ENCODE measurements around the gene LAMA2. TPM values are rescaled to one million over a fixed set of nuclear protein-coding genes. Genes with fewer than 3 reads are reported as not detected.

The LAMA2 gene
- total RNA-seq, 1 experiment from 2014 or later = 4.2 TPM

DNA sequence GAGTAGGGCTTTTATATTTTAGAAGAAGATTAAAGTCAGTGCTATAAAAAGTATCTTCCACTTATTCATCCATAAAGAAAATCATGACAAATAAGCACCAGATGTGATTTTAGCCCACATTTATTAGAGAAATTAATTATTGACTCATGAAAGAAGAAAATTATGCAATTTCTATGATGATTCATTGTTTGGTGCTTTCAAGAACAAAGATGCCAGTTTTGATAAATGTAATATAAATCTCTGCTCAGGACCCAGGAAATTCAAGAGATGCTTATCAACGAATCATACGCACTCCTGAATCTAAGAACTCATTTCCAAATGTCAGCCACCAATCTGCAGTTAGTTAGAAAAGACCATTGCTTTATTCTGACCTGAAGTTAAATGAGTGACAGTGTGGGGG lies 615.6 kb downstream of the LAMA2 start:
- Histone ChIP-seq H3K4me1 (ENCODE audit: insufficient read depth, low read length) (peaks cover 6% of the 10 kb centered on the region; the same call in 1 of the 2 replicates), H4K8ac (replicated peaks; ENCODE audit: insufficient read length, low read depth, low read length) (no peak overlapping the region), H3T11ph (ENCODE audit: low read length) (no peak overlapping the region), H3K27ac (ENCODE audit: insufficient read length, low read depth, low read length) (no peak overlapping the region), H3K4me2 (ENCODE audit: insufficient read depth, insufficient read length, low read length) (no peak overlapping the region), H3K23ac (ENCODE audit: insufficient read length, low read depth, low read length) (no peak overlapping the region), H3K79me2 (ENCODE audit: insufficient read depth, low read length) (no peaks in the 10 kb centered on the region), H3K9ac (ENCODE audit: extremely low read depth, insufficient read length, low read length) (no peak overlapping the region), H2AK5ac (ENCODE audit: insufficient read length, low read length) (no peak overlapping the region), H2BK20ac (ENCODE audit: low read depth, low read length, poor library complexity, severe bottlenecking) (no peak overlapping the region), H3K79me1 (ENCODE audit: insufficient read depth, low read depth, low read length, poor library complexity, severe bottlenecking) (no peaks in the 10 kb centered on the region), H2BK5ac (ENCODE audit: insufficient read length, low read length) (no peak overlapping the region), H3K23me2 (ENCODE audit: insufficient read length, low read depth, low read length, poor library complexity, severe bottlenecking) (no peaks in the 10 kb centered on the region), H2BK120ac (ENCODE audit: low read depth, low read length, poor library complexity, severe bottlenecking) (no peak overlapping the region), H3K18ac (ENCODE audit: insufficient read length, low read depth, low read length) (no peak overlapping the region), H2BK12ac (ENCODE audit: insufficient read length, low read depth, low read length) (no peak overlapping the region), H4K91ac (ENCODE audit: insufficient read length, low read depth, low read length) (no peak overlapping the region), H3K4ac (ENCODE audit: low read depth, low read length) (no peak overlapping the region), H2BK15ac (ENCODE audit: low read depth, low read length) (no peak overlapping the region), H3K14ac (ENCODE audit: insufficient read depth, low read length) (no peak overlapping the region), H3K56ac (ENCODE audit: insufficient read length, low read depth, low read length) (no peak overlapping the region), H3K9me3 (ENCODE audit: control insufficient read depth, low read depth, low read length) (no peaks in the 10 kb centered on the region), H4K5ac (ENCODE audit: insufficient read length, low read depth, low read length) (no peak overlapping the region), H4K20me1 (ENCODE audit: control insufficient read depth, insufficient read depth, insufficient read length) (no peaks in the 10 kb centered on the region), H3K27me3 (ENCODE audit: insufficient read depth, low read length) (no peaks in the 10 kb centered on the region), H2AFZ (ENCODE audit: low read length) (no peak overlapping the region)
- no peaks in the 10 kb centered on the region for H3K36me3 Mint-ChIP-seq (ENCODE audit: insufficient read depth in 1 of 3, low read depth in 3 of 3)
- H3K9me3 Mint-ChIP-seq = no peaks in the 10 kb centered on the region
- no peak overlapping the region for H3K27ac Mint-ChIP-seq
- DNase-seq = no peak
- peaks cover 22 to 28% of the 10 kb centered on the region in 2 experiments for H3K4me1 Mint-ChIP-seq
- no peaks in the 10 kb centered on the region for H3K27me3 Mint-ChIP-seq (ENCODE audit: low read depth)
- no CpG with 5 or more reads among the region's 2 CpGs for WGBS (ENCODE audit: extremely low coverage, insufficient read length, low lambda C conversion rate)
- TF ChIP-seq CTCF (conservative IDR thresholded peaks at IDR 0.05) = no peak
- no peak overlapping the region for H3K4me3 Mint-ChIP-seq
